IMR-90 (cell line): ENCODE data around the gene ZNF609. TPM values are rescaled to one million over a fixed set of nuclear protein-coding genes. Genes with fewer than 3 reads are reported as not detected.
"Not testable (repeated sequence)": the region's sequence is repeated elsewhere in the genome, so short reads cannot be mapped to it uniquely, and the experiment has no call there.

Source experiments
- ATAC-seq: fragments of 200-7000 bp; cut with Tn5 transposase; 2 replicates; pipeline ENCODE4 v1.9.1; 2020; ENCODE audit warnings: low read depth, mild to moderate bottlenecking, moderate library complexity
- BruUV-seq: library from RNA; stranded (reverse); fragments of 400-500 nt; replicated peaks from 2 replicates; lab custom pipeline; 2021; lab: Mats Ljungman, UMichigan
- CTCF ChIA-PET: fragments of 300-600 bp; formaldehyde crosslinking; extraction: SDS; loops from one replicate; lab custom pipeline; 2021; ENCODE audit warnings: antibody characterized with exemption; lab: Yijun Ruan, JAX
- POLR2A ChIA-PET: fragments of 300-600 bp; sonication (Branson Sonifier 250); formaldehyde crosslinking; loops from one replicate; lab custom pipeline; 2022; ENCODE audit warnings: antibody characterized with exemption; ENCODE audit not compliant: unreplicated experiment; lab: Charles Lee
- DNase-seq: peaks from one replicate; pipeline ENCODE4 v3.0.0; 2013
- H2AFZ ChIP-seq: replicated peaks from 2 replicates; pipeline ENCODE3; 2013; ENCODE audit warnings: low read length, mild to moderate bottlenecking; ENCODE audit not compliant: poor library complexity
- H2AK5ac ChIP-seq: 2 replicates; pipeline ENCODE4 v1.6.1; 2013; ENCODE audit warnings: low read depth, low read length, inconsistent platforms
- H2AK9ac ChIP-seq: replicated peaks from 2 replicates; pipeline ENCODE3; 2013; ENCODE audit warnings: mild to moderate bottlenecking, low read depth, low read length, moderate library complexity; ENCODE audit not compliant: poor library complexity
- H2BK120ac ChIP-seq: 2 replicates; pipeline ENCODE4 v1.6.1; 2013; ENCODE audit warnings: low read depth, low read length, inconsistent platforms
- H2BK15ac ChIP-seq: 3 replicates; pipeline ENCODE4 v1.6.1; 2013; ENCODE audit warnings: low read depth, low read length, inconsistent platforms
- H2BK20ac ChIP-seq: 2 replicates; pipeline ENCODE4 v1.6.1; 2013; ENCODE audit warnings: low read depth, mild to moderate bottlenecking, inconsistent platforms, low read length, moderate library complexity
- H2BK5ac ChIP-seq: 2 replicates; pipeline ENCODE4 v1.6.1; 2013; ENCODE audit warnings: mild to moderate bottlenecking, low read depth, low read length, inconsistent platforms; ENCODE audit not compliant: poor library complexity, severe bottlenecking
- H3K14ac ChIP-seq: replicated peaks from 2 replicates; pipeline ENCODE4 v1.6.1; 2013; ENCODE audit warnings: low read depth, low read length, inconsistent platforms
- H3K18ac ChIP-seq: 2 replicates; pipeline ENCODE4 v1.6.1; 2013; ENCODE audit warnings: low read depth, low read length, control low read depth
- H3K23ac ChIP-seq: 2 replicates; pipeline ENCODE4 v1.6.1; 2013; ENCODE audit warnings: low read depth, low read length, inconsistent platforms
- H3K27ac ChIP-seq: 2 replicates; pipeline ENCODE4 v1.5.1; 2013; ENCODE audit warnings: mild to moderate bottlenecking, control low read depth, low read length; ENCODE audit not compliant: insufficient read depth
- H3K27me3 ChIP-seq: 2 replicates; pipeline ENCODE4 v1.6.1; 2013; ENCODE audit warnings: low read length; ENCODE audit not compliant: control insufficient read depth, insufficient read depth
- H3K36me3 ChIP-seq: 2 replicates; pipeline ENCODE4 v1.6.1; 2013; ENCODE audit warnings: low read length, mixed read lengths; ENCODE audit not compliant: control insufficient read depth, insufficient read depth
- H3K4ac ChIP-seq: 2 replicates; pipeline ENCODE4 v1.6.1; 2013; ENCODE audit warnings: low read depth, low read length, inconsistent platforms
- H3K4me1 ChIP-seq: 2 replicates; pipeline ENCODE4 v1.6.1; 2013; ENCODE audit warnings: low read length, mixed read lengths; ENCODE audit not compliant: control insufficient read depth, insufficient read depth
- H3K4me2 ChIP-seq: 2 replicates; pipeline ENCODE4 v1.6.1; 2013; ENCODE audit warnings: low read depth, mild to moderate bottlenecking, control low read depth, low read length, moderate library complexity
- H3K4me3 ChIP-seq: 2 replicates; pipeline ENCODE4 v1.5.1; 2013; ENCODE audit warnings: low read depth, mild to moderate bottlenecking, control low read depth, low read length, moderate library complexity; ENCODE audit not compliant: insufficient read depth
- H3K56ac ChIP-seq: 2 replicates; pipeline ENCODE4 v1.6.1; 2013; ENCODE audit warnings: low read length, inconsistent platforms; ENCODE audit not compliant: insufficient read depth; ENCODE audit errors: extremely low read depth
- H3K79me1 ChIP-seq, 2 experiments: 2 replicates each; pipeline ENCODE4 v1.6.1; 2013; ENCODE audit warnings: low read length in 2 of 2, inconsistent platforms in 1 of 2, low read depth in 1 of 2
- H3K9ac ChIP-seq: 2 replicates; pipeline ENCODE4 v1.6.1; 2013; ENCODE audit warnings: low read depth, low read length, control low read depth
- H3K9me1 ChIP-seq: 2 replicates; pipeline ENCODE4 v1.6.1; 2013; ENCODE audit warnings: low read length, inconsistent platforms; ENCODE audit not compliant: insufficient read depth
- H3K9me3 ChIP-seq: 2 replicates; pipeline ENCODE4 v1.6.1; 2013; ENCODE audit warnings: low read length; ENCODE audit not compliant: control insufficient read depth, insufficient read depth
- H4K20me1 ChIP-seq: 2 replicates; pipeline ENCODE4 v1.6.1; 2013; ENCODE audit warnings: low read length, inconsistent platforms; ENCODE audit not compliant: insufficient read depth
- H4K5ac ChIP-seq: 2 replicates; pipeline ENCODE4 v1.6.1; 2013; ENCODE audit warnings: mild to moderate bottlenecking, low read depth, low read length, control low read depth
- H4K8ac ChIP-seq, 2 experiments: 2 replicates each; pipeline ENCODE4 v1.6.1; 2013; ENCODE audit warnings: low read depth in 2 of 2, low read length in 2 of 2, control low read depth in 1 of 2, inconsistent platforms in 1 of 2
- H4K91ac ChIP-seq: 2 replicates; pipeline ENCODE4 v1.6.1; 2013; ENCODE audit warnings: low read depth, low read length, inconsistent platforms; ENCODE audit not compliant: insufficient read depth
- POLR2A ChIP-seq: IDR thresholded peaks from 2 replicates; pipeline ENCODE4 v1.6.1; 2012; ENCODE audit warnings: mild to moderate bottlenecking, low read depth, low read length
- RAD21 ChIP-seq: IDR thresholded peaks from 2 replicates; pipeline ENCODE4 v1.6.1; 2012; ENCODE audit warnings: low read length, improper control_type of control experiment
- WGBS, 2 experiments: methylation state at CpG; one replicate each; pipeline versions ENCODE4 v1.1.5 to v1.1.7; 2013; ENCODE audit warnings: missing lambda C conversion rate in 2 of 2; ENCODE audit not compliant: insufficient read length in 1 of 2; ENCODE audit errors: extremely low coverage in 2 of 2; 5-methylcytosine and 5-hydroxymethylcytosine counted together
- dilution Hi-C: fragments of 300-500 bp; cut with HindIII; formaldehyde crosslinking; loops from one replicate; pipeline ENCODE4 v1.14.3; 2018; ENCODE audit warnings: low sequenced_read_pairs; ENCODE audit not compliant: unreplicated experiment
- in situ Hi-C: fragments of 300-500 bp; cut with MboI; formaldehyde crosslinking; loops from 3 replicates; pipeline ENCODE4 v1.14.3; 2019; ENCODE audit warnings: low sequenced_read_pairs, inconsistent platforms, mixed read lengths
- intact Hi-C: fragments of 100-400 bp; cut with micrococcal nuclease; formaldehyde crosslinking; loops from 2 replicates; pipeline ENCODE4 v1.10.0; 2022
- polyA plus RNA-seq, 3 experiments: library from polyadenylated mRNA; depleted of rRNA; stranded (reverse); fragments of >200 nt; gene quantifications; 2 replicates each; pipeline ENCODE4 v1.2.3, GENCODE V29; 2012; ENCODE audit warnings: low replicate concordance in 1 of 3
- total RNA-seq: library from RNA; depleted of rRNA; stranded (reverse); fragments of >200 nt; gene quantifications from 2 replicates; pipeline ENCODE4 v1.2.3, GENCODE V29; 2012

The ZNF609 gene
- total and polyA plus RNA-seq, 2 of the 4 experiments (the other 2 are of a cell fraction): 10.4 to 12.5 TPM

GRCh38 chr15:64630396-64631107 is 170.2 kb downstream of the ZNF609 start (continued):
- TF ChIP-seq RAD21 (peak; percentile 21; the same call in 1 of the 2 replicates), POLR2A (no peak)

GRCh38 chr15:64632639-64633038 is 172.3 kb downstream of the ZNF609 start:
- H2BK120ac ChIP-seq, BruUV-seq, intact Hi-C loops, H2BK20ac ChIP-seq, H3K9me3 ChIP-seq, in situ Hi-C loops, H4K5ac ChIP-seq, H3K9me1 ChIP-seq, H3K9ac ChIP-seq, H3K56ac ChIP-seq, H4K8ac ChIP-seq, H2BK15ac ChIP-seq, H4K91ac ChIP-seq, H2AFZ ChIP-seq, H3K23ac ChIP-seq, H2BK5ac ChIP-seq, H2AK5ac ChIP-seq, POLR2A ChIA-PET, H3K4ac ChIP-seq, H3K27me3 ChIP-seq, H3K14ac ChIP-seq, H2AK9ac ChIP-seq, ATAC-seq, H3K4me3 ChIP-seq, H3K27ac ChIP-seq, DNase-seq, H3K18ac ChIP-seq, CTCF ChIA-PET, dilution Hi-C loops, H3K4me2 ChIP-seq: not testable (repeated sequence)
- Histone ChIP-seq H4K20me1 (peaks cover 21% of the 10 kb centered on the region; the same call in 1 of the 2 replicates), H3K79me1 (peaks cover 38 to 80% of the 10 kb centered on the region in 2 experiments), H3K4me1 (peaks cover 21% of the 10 kb centered on the region), H3K36me3 (peaks cover 12% of the 10 kb centered on the region)
- WGBS, 2 experiments: no CpG with 5 or more reads among the region's 3 CpGs
